HG03571 (cell line): ENCODE data around the gene LGALS7.
"Not testable (repeated sequence)": the region's sequence is repeated elsewhere in the genome, so short reads cannot be mapped to it uniquely, and the experiment has no call there.

ENCODE experiments used
- ATAC-seq: cut with Tn5 transposase; IDR thresholded peaks from one replicate; pipeline ENCODE4 v1.9.1; 2021; ENCODE audit not compliant: unreplicated experiment

Gene LGALS7

GRCh38 chr19:38773469-38774177 is at the start of gene LGALS7:
LGALS7 (minus strand) TSS chr19:38773517; CDS start chr19:38773492, 25 bp downstream.
- no peak for ATAC-seq

- ATAC-seq, result not testable (repeated sequence)
Measured at GRCh38 chr19:38821230-38821825, 48.0 kb upstream of the LGALS7 start.

- no peak for ATAC-seq
Measured at GRCh38 chr19:38819231-38819920, 46.1 kb upstream of the LGALS7 start.

GRCh38 chr19:38817081-38817480 is 43.8 kb upstream of the LGALS7 start:
- no peak for ATAC-seq

GRCh38 chr19:38816131-38816750 is 42.9 kb upstream of the LGALS7 start:
- ATAC-seq, result no peak

- no peak for ATAC-seq
Measured at GRCh38 chr19:38815059-38816001, 42.0 kb upstream of the LGALS7 start.

- not testable (repeated sequence) for ATAC-seq
Measured at GRCh38 chr19:38813932-38814331, 40.6 kb upstream of the LGALS7 start.

- no peak for ATAC-seq
Measured at GRCh38 chr19:38813323-38813722, 40.0 kb upstream of the LGALS7 start.

- no peak for ATAC-seq
Measured at GRCh38 chr19:38812841-38813320, 39.6 kb upstream of the LGALS7 start, which contains the start of gene LGALS4. LGALS4 (minus strand) TSS chr19:38812945; CDS start chr19:38812886, 59 bp downstream.

GRCh38 chr19:38812009-38812840 is 38.9 kb upstream of the LGALS7 start:
- ATAC-seq, result no peak

GRCh38 chr19:38809592-38810252 is 36.4 kb upstream of the LGALS7 start:
- ATAC-seq, result no peak

GRCh38 chr19:38808741-38809140 is 35.4 kb upstream of the LGALS7 start:
- ATAC-seq, result no peak

GRCh38 chr19:38807374-38808098 is 34.2 kb upstream of the LGALS7 start:
- ATAC-seq, result not testable (repeated sequence)

- no peak for ATAC-seq
Measured at GRCh38 chr19:38806371-38806770, 33.1 kb upstream of the LGALS7 start.

- ATAC-seq, result no peak
Measured at GRCh38 chr19:38805180-38805579, 31.9 kb upstream of the LGALS7 start.

GRCh38 chr19:38803543-38803942 is 30.2 kb upstream of the LGALS7 start:
- ATAC-seq, result no peak

GRCh38 chr19:38801359-38802095 is 28.2 kb upstream of the LGALS7 start:
- ATAC-seq, result no peak
